Duodenal mucosa (tissue), 2 donors: ENCODE measurements around the gene TFEB.

Source experiments
- H3K27ac ChIP-seq: one replicate; pipeline ENCODE4 v1.7.0; 2013; ENCODE audit warnings: low read depth, low read length
- H3K27me3 ChIP-seq, 2 donors: one replicate each; pipeline ENCODE4 v1.7.0; 2013; ENCODE audit warnings: low read length in 2 of 2, control low read depth in 1 of 2; ENCODE audit not compliant: insufficient read depth in 2 of 2, control insufficient read depth in 1 of 2
- H3K36me3 ChIP-seq, 2 donors: one replicate each; pipeline ENCODE4 v1.7.0; 2013; ENCODE audit warnings: low read length in 2 of 2, control low read depth in 1 of 2; ENCODE audit not compliant: insufficient read depth in 2 of 2, control insufficient read depth in 1 of 2
- H3K4me1 ChIP-seq, 2 donors: one replicate each; pipeline ENCODE4 v1.7.0; 2013; ENCODE audit warnings: low read length in 2 of 2, control low read depth in 1 of 2; ENCODE audit not compliant: insufficient read depth in 2 of 2, control insufficient read depth in 1 of 2
- H3K4me3 ChIP-seq, 2 donors: one replicate each; pipeline ENCODE4 v1.7.0; 2013; ENCODE audit warnings: low read length in 2 of 2, low read depth in 1 of 2
- H3K9ac ChIP-seq, 2 donors: one replicate each; pipeline ENCODE4 v1.7.0; 2013; ENCODE audit warnings: low read length in 2 of 2, low read depth in 1 of 2
- H3K9me3 ChIP-seq, 2 donors: one replicate each; pipeline ENCODE4 v1.7.0; 2013; ENCODE audit warnings: low read length in 2 of 2, control low read depth in 1 of 2; ENCODE audit not compliant: control insufficient read depth in 1 of 2

The TFEB gene

DNA sequence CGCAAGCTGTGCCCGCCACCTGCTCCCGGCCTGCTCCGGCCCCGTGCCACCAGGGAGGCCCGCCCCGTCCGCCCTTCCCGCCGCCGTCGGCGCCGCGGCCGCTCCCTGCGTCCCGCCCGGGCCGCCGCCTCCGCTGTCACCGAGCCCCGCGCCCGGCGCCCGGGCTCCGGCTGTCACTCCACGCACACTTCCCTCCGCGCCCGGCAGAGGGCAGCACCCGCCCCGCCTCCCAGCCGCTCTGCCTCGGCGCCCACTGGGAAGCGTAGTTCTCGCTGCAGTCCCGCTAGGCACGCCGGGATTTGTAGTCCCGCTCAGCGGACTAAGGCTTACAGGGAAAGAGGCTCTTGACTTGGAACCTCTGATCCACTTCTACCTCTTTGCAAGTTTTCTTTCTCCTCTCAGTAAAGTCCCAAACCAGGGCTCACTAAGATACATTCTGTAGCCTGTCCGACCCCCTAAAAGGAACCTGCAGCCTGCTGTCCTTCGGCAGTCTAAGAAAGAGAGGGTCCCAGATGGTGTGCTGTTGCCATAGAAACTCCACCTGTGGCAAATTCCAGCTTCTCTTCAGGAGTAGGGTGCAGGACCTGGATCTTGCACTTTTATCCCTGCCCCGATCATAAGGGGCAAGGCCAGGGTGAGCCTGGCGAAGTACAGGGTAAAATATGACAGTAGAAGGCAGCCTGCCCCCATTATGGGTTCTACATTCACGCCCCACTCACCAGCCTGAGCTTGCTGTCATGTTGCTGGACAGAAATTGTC is at the start of gene TFEB:
TSS of gene TFEB (minus strand) at position 182 of the 759 bp plus-strand sequence. CDS start 44,395 bp downstream, outside the sequence.
- no peaks in the 10 kb centered on the region for H3K27me3 ChIP-seq
- no peaks in the 10 kb centered on the region for H3K9me3 ChIP-seq
- H3K27ac ChIP-seq = peak within 1 kb of the TSS; percentile 90
- H3K36me3 ChIP-seq = no peaks in the 10 kb centered on the region
- peak within 1 kb of the TSS; percentile 33 to 63 for H3K9ac ChIP-seq
- H3K4me1 ChIP-seq = peaks cover 31 to 37% of the 10 kb centered on the region in 2 donors
- peak within 1 kb of the TSS; percentile 74 to 79 for H3K4me3 ChIP-seq

DNA sequence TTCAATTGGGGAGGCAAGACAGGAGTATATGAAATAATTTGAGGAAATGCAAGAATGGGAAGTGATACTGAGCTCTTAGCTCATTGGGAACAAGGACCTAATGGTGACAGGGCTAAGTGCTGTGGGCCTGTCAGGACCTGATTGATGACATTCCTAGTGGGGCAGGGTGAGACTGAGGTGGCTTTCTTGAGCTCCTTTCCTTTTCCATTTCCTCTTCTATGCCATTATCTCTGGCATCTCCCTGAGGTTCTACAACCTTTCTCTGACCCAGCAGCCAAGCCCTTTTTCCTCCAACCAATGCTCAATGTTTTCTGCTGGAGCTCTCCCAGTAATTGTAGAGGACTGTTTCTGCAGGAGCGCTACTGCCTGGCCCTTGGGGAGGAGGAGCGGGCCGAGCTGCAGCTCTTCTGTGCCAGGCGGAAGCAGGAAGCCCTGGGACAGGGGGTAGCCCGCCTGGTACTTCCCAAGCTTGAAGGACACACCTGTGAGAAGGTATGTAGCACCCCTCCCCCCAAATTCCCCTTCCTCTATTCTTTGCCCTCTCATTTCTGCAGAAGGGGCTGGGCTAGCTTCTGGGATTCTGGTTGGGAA is 49.3 kb upstream of the TFEB start:
- peaks cover 5 to 8% of the 10 kb centered on the region in 2 donors for H3K36me3 ChIP-seq
- H3K9me3 ChIP-seq = no peaks in the 10 kb centered on the region
- peak overlapping the region; percentile 54 for H3K27ac ChIP-seq
- peak overlapping the region in 1 of 2 donors; percentile 89 for H3K4me3 ChIP-seq
- peaks cover 39 to 48% of the 10 kb centered on the region in 2 donors for H3K4me1 ChIP-seq
- H3K9ac ChIP-seq = peak overlapping the region; percentile 15 to 25
- no peaks in the 10 kb centered on the region for H3K27me3 ChIP-seq

DNA sequence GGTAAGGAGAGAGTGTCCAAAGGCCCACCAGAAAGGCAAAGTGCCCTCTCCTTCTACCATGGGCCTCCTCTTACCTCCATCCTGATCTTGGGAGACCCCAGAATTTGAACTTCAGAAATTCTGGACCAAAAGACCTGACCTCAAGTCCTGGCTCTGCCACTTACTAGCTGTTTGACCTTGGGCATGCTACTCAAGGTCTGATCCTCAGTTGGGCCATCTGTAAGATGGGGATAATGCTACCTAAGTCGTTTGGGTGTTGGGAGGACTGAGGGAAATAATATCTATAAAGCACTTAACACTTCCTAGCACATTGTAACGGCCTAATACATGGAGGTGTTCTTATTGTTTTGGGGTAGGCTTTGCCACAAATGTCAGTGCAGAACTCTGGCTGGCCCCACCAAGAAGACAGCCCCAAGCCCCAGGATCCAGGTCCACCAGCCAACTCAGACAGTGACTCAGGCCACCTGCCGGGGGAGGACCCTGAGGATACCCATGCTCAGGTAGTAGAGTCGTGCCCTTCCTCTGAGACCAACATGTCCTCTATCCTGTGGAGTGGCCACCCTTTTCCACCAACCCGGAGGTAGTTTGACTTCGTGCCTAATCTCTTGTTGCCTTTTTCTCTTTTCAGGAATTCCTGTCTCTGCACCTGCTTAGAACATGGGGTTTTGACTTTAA is 47.8 kb upstream of the TFEB start:
- H3K27me3 ChIP-seq = no peaks in the 10 kb centered on the region
- no peak overlapping the region for H3K9ac ChIP-seq
- no peaks in the 10 kb centered on the region for H3K9me3 ChIP-seq
- H3K36me3 ChIP-seq = no peaks in the 10 kb centered on the region
- H3K4me1 ChIP-seq = peaks cover 40 to 49% of the 10 kb centered on the region in 2 donors
- no peak overlapping the region for H3K4me3 ChIP-seq
- H3K27ac ChIP-seq = no peak overlapping the region

DNA sequence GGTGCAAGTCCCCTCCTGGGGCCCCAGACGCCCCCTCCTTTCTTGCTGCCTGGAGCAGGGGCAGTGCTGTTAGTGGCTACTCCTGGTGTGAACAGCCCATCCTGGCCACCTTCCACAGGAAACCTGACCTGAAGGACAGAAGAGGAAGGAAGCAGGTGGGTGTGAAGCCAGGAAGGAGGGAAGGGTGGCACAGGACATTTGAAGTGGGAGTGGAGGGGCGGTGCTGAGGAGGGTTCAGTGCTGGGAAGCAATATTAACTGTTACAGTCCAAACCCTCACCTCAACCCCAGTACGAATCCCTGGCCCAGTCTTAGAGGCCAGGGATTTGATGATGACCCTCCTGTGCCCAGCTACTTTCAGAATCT is 45.9 kb upstream of the TFEB start:
- H3K4me3 ChIP-seq = peak overlapping the region; percentile 81 to 92
- peak overlapping the region; percentile 51 to 64 for H3K9ac ChIP-seq
- H3K27me3 ChIP-seq = no peaks in the 10 kb centered on the region
- peaks cover 0 to 6% of the 10 kb centered on the region in 2 donors for H3K36me3 ChIP-seq
- H3K4me1 ChIP-seq = peaks cover 43 to 49% of the 10 kb centered on the region in 2 donors
- H3K9me3 ChIP-seq = no peaks in the 10 kb centered on the region
- H3K27ac ChIP-seq = no peak overlapping the region

DNA sequence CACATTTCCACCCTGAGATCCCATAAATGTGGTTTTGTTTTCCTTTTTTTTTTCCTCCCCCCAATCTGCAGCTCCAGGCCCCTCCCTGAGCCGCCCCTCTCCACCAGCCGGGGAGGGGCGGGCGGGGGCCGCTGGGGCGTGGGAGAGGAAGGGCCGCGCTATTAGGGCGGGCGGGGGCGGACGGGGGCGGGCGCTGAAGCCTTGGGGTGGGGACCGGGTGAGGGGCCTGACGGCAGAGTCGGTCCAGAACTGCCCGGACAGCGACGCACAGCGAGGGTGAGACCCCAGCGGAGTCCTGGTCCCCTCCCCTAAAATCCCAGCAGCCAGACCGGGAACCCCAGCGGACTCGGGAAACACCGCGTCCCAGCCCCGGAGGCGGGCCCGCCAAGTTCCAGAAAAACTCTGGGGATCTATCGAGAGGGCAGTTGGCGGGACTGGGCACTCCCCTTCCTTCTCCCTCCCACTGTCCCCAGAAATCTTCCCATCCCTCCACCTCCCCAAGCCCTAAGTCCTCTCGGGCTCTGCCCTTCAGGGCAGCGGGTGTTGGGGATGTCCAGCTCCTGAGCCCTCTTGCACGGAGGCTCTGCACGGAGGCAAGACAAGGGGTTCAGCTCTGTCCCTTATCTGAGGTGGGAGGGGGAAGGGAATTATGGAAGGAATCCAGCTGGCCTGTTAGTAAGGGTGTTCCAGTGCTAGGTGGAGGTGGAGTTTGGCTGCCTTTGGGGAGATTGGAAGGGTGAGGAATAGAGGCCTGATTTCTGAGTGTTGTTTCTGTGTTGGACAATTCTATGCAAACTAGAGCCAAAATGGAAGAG is 45.4 kb upstream of the TFEB start, which contains the start of gene PRICKLE4:
TSS of gene PRICKLE4 (plus strand) at position 232 of the 815 bp plus-strand sequence. CDS start 2,692 bp downstream, outside the sequence.
- H3K9me3 ChIP-seq = no peaks in the 10 kb centered on the region
- peak within 1 kb of the TSS; percentile 81 to 92 for H3K4me3 ChIP-seq
- H3K36me3 ChIP-seq = peaks cover 0 to 6% of the 10 kb centered on the region in 2 donors
- H3K4me1 ChIP-seq = peaks cover 39 to 45% of the 10 kb centered on the region in 2 donors
- H3K27ac ChIP-seq = peak within 1 kb of the TSS; percentile 52
- H3K9ac ChIP-seq = peak within 1 kb of the TSS; percentile 65 to 76
- no peaks in the 10 kb centered on the region for H3K27me3 ChIP-seq

DNA sequence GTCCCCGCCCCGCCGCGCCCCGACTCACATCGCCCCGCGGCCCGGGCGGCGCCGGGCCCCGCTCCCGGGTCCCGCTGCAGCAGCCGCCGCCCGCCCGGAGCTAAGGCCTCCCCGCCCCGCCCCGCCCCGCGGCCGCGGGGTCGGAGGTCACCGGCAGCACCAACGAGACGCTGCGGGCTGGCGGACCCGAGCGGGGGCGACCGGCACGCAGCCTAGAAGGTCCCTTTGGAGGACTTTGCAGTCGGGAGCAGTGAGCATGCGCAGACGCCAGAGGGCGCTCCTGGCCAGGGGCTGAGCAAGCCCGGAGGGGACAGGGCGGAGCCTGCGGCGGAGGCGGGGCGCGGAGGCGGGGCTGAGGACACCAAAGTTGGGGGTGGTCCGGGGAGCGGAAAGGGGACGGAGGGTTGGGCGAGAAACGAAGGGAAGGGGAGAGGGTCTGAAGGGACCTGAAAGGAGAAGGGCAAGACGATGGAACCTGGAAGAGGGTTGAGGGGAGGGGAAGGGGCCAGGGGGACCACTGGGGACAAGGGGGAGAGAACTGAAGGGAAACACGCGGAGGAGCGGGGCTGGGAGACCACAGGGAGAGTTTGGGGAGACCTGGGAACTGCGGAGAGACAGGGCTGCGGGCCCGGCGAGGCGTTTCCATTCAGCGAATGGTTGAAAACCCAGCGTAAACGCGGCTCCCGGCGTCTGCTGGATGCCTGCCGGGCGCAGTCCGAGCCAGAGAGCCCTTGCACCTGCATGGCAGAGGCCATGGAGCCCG is 44.6 kb upstream of the TFEB start, which contains the start of gene FRS3:
TSS of gene FRS3 (minus strand) at position 113 of the 763 bp plus-strand sequence. CDS start 2,913 bp downstream, outside the sequence.
- H3K4me1 ChIP-seq = peaks cover 31 to 40% of the 10 kb centered on the region in 2 donors
- peak within 1 kb of the TSS; percentile 65 to 76 for H3K9ac ChIP-seq
- peak within 1 kb of the TSS; percentile 81 to 92 for H3K4me3 ChIP-seq
- H3K9me3 ChIP-seq = no peaks in the 10 kb centered on the region
- H3K27ac ChIP-seq = peak within 1 kb of the TSS; percentile 52
- H3K36me3 ChIP-seq = peaks cover 4 to 14% of the 10 kb centered on the region in 2 donors
- no peaks in the 10 kb centered on the region for H3K27me3 ChIP-seq

DNA sequence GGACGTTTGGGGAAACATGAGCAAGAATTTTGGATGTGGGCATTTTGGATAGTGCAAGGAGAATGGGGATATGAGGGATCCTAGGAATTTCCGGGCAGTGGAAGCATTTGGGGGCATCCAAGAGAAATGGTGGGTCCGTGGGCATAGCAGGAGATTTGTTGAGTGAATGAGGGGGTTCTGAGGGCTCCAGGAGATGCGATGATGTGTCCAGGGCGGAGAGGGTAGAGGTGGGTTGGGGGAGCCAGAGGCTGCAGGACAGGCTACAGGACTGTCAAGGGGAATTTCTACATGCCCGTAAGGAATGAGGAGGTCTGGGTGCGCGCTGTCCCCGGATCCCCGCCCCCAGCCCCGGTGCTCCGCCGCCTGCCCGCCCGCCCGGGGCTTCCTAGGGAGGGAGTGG is 43.9 kb upstream of the TFEB start:
- no peak overlapping the region for H3K27ac ChIP-seq
- peak overlapping the region; percentile 50 to 61 for H3K9ac ChIP-seq
- H3K4me1 ChIP-seq = peaks cover 25 to 34% of the 10 kb centered on the region in 2 donors
- H3K9me3 ChIP-seq = no peaks in the 10 kb centered on the region
- peaks cover 11 to 18% of the 10 kb centered on the region in 2 donors for H3K36me3 ChIP-seq
- H3K27me3 ChIP-seq = no peaks in the 10 kb centered on the region
- peak overlapping the region; percentile 50 to 72 for H3K4me3 ChIP-seq

DNA sequence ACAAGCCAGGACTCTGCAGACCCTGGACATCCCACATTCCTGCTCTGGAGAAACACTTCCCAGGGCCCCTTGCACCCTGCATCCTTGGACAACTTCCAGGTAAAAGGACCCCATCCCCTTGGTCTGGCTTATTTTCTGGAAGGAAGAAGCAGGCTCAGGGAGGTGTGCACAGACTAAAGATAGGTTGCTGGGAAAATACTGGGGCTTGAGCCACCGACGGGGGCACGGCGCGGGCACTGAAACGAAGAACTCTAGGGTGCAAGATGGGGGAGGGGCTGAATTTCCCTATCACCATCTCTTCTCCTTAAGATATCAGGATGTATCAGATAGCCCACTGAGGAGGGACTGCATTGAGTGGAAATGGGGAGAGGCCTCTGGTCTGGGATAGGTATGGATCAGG is 43.5 kb upstream of the TFEB start:
- peak overlapping the region; percentile 50 to 61 for H3K9ac ChIP-seq
- peaks cover 20 to 29% of the 10 kb centered on the region in 2 donors for H3K4me1 ChIP-seq
- no peak overlapping the region for H3K27ac ChIP-seq
- H3K4me3 ChIP-seq = peak overlapping the region; percentile 50 to 72
- no peaks in the 10 kb centered on the region for H3K27me3 ChIP-seq
- H3K36me3 ChIP-seq = peaks cover 14 to 19% of the 10 kb centered on the region in 2 donors
- no peaks in the 10 kb centered on the region for H3K9me3 ChIP-seq
